PC-3 (cell line): ENCODE data around the gene UBAC2. TPM values are rescaled to one million over a fixed set of nuclear protein-coding genes. Genes with fewer than 3 reads are reported as not detected.

ENCODE experiments used
- ATAC-seq: fragments of 200-7000 bp; cut with Tn5 transposase; 2 replicates; pipeline ENCODE4 v1.9.1; 2020; ENCODE audit warnings: mild to moderate bottlenecking, moderate library complexity
- BruUV-seq: library from RNA; stranded (reverse); fragments of 400-500 nt; replicated peaks from 2 replicates; lab custom pipeline; 2021; lab: Mats Ljungman, UMichigan
- CTCF ChIA-PET: fragments of 300-600 bp; sonication (Branson Sonifier 250); formaldehyde crosslinking; loops from one replicate; lab custom pipeline; 2022; ENCODE audit warnings: antibody characterized with exemption; lab: Charles Lee
- POLR2A ChIA-PET: fragments of 300-600 bp; sonication (Branson Sonifier 250); formaldehyde crosslinking; loops from one replicate; lab custom pipeline; 2022; ENCODE audit warnings: antibody characterized with exemption; ENCODE audit not compliant: unreplicated experiment; lab: Charles Lee
- DNase-seq: peaks from one replicate; pipeline ENCODE4 v3.0.0-alpha.2; 2015
- H2AFZ ChIP-seq: fragments of 300-600 bp; sonication (generic); 2 replicates; pipeline ENCODE4 v1.6.0; 2016; ENCODE audit warnings: antibody characterized with exemption, low read length
- H3F3A ChIP-seq: fragments of 300-600 bp; sonication (generic); one replicate; pipeline ENCODE4 v1.6.0; 2017; ENCODE audit warnings: antibody characterized with exemption, low read length, control low read depth, mild to moderate bottlenecking; ENCODE audit not compliant: unreplicated experiment
- H3K27ac ChIP-seq: fragments of 300-600 bp; sonication (generic); 2 replicates; pipeline ENCODE4 v1.5.1; 2016; ENCODE audit warnings: mild to moderate bottlenecking, low read length
- H3K27me3 ChIP-seq: fragments of 300-600 bp; sonication (generic); 2 replicates; pipeline ENCODE4 v1.6.1; 2016; ENCODE audit warnings: low read length, mixed read lengths
- H3K36me3 ChIP-seq: fragments of 300-600 bp; sonication (generic); 2 replicates; pipeline ENCODE4 v1.6.1; 2016; ENCODE audit warnings: low read depth, mixed run types, low read length, mixed read lengths
- H3K4me1 ChIP-seq: fragments of 300-600 bp; sonication (generic); 2 replicates; pipeline ENCODE4 v1.5.1; 2016; ENCODE audit warnings: low read length; ENCODE audit not compliant: insufficient read depth
- H3K4me2 ChIP-seq: fragments of 300-600 bp; sonication (generic); 2 replicates; pipeline ENCODE4 v1.6.0; 2016; ENCODE audit warnings: low read length
- H3K4me3 ChIP-seq: fragments of 300-600 bp; sonication (generic); 2 replicates; pipeline ENCODE4 v1.5.1; 2016; ENCODE audit warnings: mild to moderate bottlenecking, low read length, mixed read lengths
- H3K79me2 ChIP-seq: fragments of 300-600 bp; sonication (generic); 2 replicates; pipeline ENCODE4 v1.6.1; 2017; ENCODE audit warnings: low read length, mixed read lengths
- H3K9ac ChIP-seq: fragments of 300-600 bp; sonication (generic); 2 replicates; pipeline ENCODE4 v1.6.0; 2016; ENCODE audit warnings: mild to moderate bottlenecking, low read length
- H3K9me2 ChIP-seq: fragments of 300-600 bp; sonication (generic); replicated peaks from 2 replicates; pipeline ENCODE4 v1.6.1; 2016; ENCODE audit warnings: mixed run types, low read length, mixed read lengths
- H3K9me3 ChIP-seq: fragments of 300-600 bp; sonication (generic); 2 replicates; pipeline ENCODE4 v1.6.1; 2016; ENCODE audit warnings: low read length, mixed read lengths
- H4K20me1 ChIP-seq: fragments of 300-600 bp; sonication (generic); 2 replicates; pipeline ENCODE4 v1.6.1; 2016; ENCODE audit warnings: low read length, mixed read lengths
- CTCF ChIP-seq: fragments of 300-600 bp; sonication (generic); conservative IDR thresholded peaks from 2 replicates; pipeline ENCODE4 v1.5.1; 2017; ENCODE audit warnings: antibody characterized with exemption, low read depth, mild to moderate bottlenecking, low read length
- EZH2 ChIP-seq: fragments of 300-600 bp; sonication (generic); IDR thresholded peaks from one replicate; pipeline ENCODE4 v1.6.1; 2017; ENCODE audit warnings: antibody characterized with exemption, mild to moderate bottlenecking, low read length; ENCODE audit not compliant: unreplicated experiment
- EZH2phosphoT487 ChIP-seq: fragments of 300-600 bp; sonication (generic); IDR thresholded peaks from 2 replicates; pipeline ENCODE4 v1.6.1; 2018; ENCODE audit warnings: mild to moderate bottlenecking, antibody characterized with exemption, low read length, borderline replicate concordance
- intact Hi-C: fragments of 100-400 bp; cut with micrococcal nuclease; formaldehyde crosslinking; loops from 2 replicates; pipeline ENCODE4 v1.9.0; 2023
- total RNA-seq: library from RNA; depleted of rRNA; stranded (reverse); fragments of >200 nt; gene quantifications from 2 replicates; pipeline ENCODE4 v1.2.3, GENCODE V29; 2014

The UBAC2 gene
- total RNA-seq, 1 experiment from 2014 or later = 34.5 TPM

GRCh38 chr13:99307648-99308339, 107.1 kb downstream of the UBAC2 start:
- ChIA-PET CTCF (no interaction called here), POLR2A (interaction anchor here (0.6 kb wide), 1 partner anchor 41 kb away, joined by 4 read pairs; no protein-coding TSS in a partner anchor)
- H3K27me3 ChIP-seq = no peaks in the 10 kb centered on the region
- no peak for TF ChIP-seq EZH2
- TF ChIP-seq EZH2phosphoT487 = no peak
- TF ChIP-seq CTCF = no peak
- no peaks in the 10 kb centered on the region; the same call in 1 of the 2 replicates for H3K79me2 ChIP-seq
- H3K4me2 ChIP-seq = peak overlapping the region; percentile 14; the same call in 1 of the 2 replicates
- no peaks in the 10 kb centered on the region for H3F3A ChIP-seq
- no peaks in the 10 kb centered on the region for H3K36me3 ChIP-seq
- no peaks in the 10 kb centered on the region for H3K9me2 ChIP-seq
- no peaks in the 10 kb centered on the region for H3K9me3 ChIP-seq
- intact Hi-C loops = no loop called here
- peaks cover 33% of the 10 kb centered on the region for H3K4me1 ChIP-seq
- DNase-seq (peak; percentile 53), ATAC-seq (peak; percentile 64)
- H4K20me1 ChIP-seq = no peaks in the 10 kb centered on the region
- peak overlapping the region; percentile 36 for H3K27ac ChIP-seq
- no peak overlapping the region for H3K9ac ChIP-seq
- no peak overlapping the region for H2AFZ ChIP-seq
- BruUV-seq = no TSS peak
- no peak overlapping the region for H3K4me3 ChIP-seq

DNA sequence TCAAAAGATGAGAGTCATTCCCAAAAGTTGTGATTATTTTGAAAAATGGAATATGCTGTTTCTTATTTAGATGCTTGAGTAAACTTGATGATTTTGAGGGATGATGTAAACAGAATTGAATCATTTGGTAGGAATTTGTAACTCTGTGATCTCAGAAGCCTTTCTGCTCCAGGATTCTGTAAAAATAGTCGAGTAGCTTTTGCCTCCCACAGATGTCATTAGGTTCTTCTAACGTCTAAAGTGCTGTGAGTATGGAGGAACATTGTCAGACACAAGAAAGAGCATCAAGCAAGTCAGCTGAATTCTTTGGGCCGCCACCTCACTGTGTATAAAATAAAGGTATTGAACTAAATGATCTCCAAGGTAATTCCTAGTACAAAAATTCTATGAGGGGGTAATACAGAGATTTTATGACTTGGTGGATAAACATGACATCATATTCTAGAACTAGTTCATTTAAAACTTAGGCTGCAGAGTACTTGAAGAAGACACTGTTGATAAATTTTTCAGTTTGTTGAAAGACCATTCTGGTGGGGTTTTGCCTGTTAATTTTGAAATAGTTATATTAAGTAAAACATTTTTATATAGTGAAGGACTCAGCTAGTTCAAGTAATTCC, 107.9 kb downstream of the UBAC2 start:
- no peaks in the 10 kb centered on the region; the same call in 1 of the 2 replicates for H3K79me2 ChIP-seq
- no TSS peak for BruUV-seq
- no peaks in the 10 kb centered on the region for H3K9me2 ChIP-seq
- no peaks in the 10 kb centered on the region for H3K9me3 ChIP-seq
- CTCF ChIA-PET = no interaction called here
- no peaks in the 10 kb centered on the region for H4K20me1 ChIP-seq
- no peak overlapping the region for H3K4me3 ChIP-seq
- H3K4me1 ChIP-seq = peaks cover 33% of the 10 kb centered on the region
- TF ChIP-seq EZH2phosphoT487 (no peak), CTCF (no peak), EZH2 (no peak)
- ATAC-seq (no peak), DNase-seq (no peak)
- no peak overlapping the region for H3K4me2 ChIP-seq
- no peak overlapping the region for H2AFZ ChIP-seq
- H3K27ac ChIP-seq = peak overlapping the region; percentile 36
- no peaks in the 10 kb centered on the region for H3K27me3 ChIP-seq
- no peaks in the 10 kb centered on the region for H3F3A ChIP-seq
- no peaks in the 10 kb centered on the region for H3K36me3 ChIP-seq
- POLR2A ChIA-PET = no interaction called here
- intact Hi-C loops = no loop called here
- H3K9ac ChIP-seq = no peak overlapping the region
